ENCODE measurements around the gene SKOR1.

DNA sequence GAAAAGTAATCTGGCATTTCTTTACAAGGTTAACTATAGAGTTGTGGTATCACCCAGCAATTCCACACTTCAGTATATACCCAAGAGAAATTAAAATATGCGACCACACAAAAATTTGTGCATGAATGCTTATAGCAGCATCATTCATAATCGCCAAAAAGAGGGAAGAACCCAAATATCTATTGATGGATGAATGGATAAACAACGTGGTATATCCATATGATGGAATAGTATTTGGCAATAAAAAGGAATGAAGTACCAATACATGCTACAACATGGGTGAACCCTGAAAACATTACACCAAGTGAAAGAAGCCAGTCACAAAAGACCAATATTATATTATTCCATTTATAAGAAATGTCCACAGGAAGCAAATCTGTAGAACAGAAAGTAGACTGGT lies 8.6 kb upstream of the SKOR1 start:
- no peak for TF ChIP-seq TAF1 (IDR thresholded peaks at IDR 0.05; ENCODE audit: borderline replicate concordance, insufficient read depth, low read length)
- TF ChIP-seq, protein P1, sequence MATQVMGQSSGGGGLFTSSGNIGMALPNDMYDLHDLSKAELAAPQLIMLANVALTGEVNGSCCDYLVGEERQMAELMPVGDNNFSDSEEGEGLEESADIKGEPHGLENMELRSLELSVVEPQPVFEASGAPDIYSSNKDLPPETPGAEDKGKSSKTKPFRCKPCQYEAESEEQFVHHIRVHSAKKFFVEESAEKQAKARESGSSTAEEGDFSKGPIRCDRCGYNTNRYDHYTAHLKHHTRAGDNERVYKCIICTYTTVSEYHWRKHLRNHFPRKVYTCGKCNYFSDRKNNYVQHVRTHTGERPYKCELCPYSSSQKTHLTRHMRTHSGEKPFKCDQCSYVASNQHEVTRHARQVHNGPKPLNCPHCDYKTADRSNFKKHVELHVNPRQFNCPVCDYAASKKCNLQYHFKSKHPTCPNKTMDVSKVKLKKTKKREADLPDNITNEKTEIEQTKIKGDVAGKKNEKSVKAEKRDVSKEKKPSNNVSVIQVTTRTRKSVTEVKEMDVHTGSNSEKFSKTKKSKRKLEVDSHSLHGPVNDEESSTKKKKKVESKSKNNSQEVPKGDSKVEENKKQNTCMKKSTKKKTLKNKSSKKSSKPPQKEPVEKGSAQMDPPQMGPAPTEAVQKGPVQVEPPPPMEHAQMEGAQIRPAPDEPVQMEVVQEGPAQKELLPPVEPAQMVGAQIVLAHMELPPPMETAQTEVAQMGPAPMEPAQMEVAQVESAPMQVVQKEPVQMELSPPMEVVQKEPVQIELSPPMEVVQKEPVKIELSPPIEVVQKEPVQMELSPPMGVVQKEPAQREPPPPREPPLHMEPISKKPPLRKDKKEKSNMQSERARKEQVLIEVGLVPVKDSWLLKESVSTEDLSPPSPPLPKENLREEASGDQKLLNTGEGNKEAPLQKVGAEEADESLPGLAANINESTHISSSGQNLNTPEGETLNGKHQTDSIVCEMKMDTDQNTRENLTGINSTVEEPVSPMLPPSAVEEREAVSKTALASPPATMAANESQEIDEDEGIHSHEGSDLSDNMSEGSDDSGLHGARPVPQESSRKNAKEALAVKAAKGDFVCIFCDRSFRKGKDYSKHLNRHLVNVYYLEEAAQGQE (IDR thresholded peaks at IDR 0.05; ENCODE audit: insufficient read depth in 1 of 2, low read depth in 2 of 2, low read length in 2 of 2) = no peak
- TF ChIP-seq POLR2AphosphoS5 (IDR thresholded peaks at IDR 0.05; ENCODE audit: low read depth, low read length) = no peak

Data from PFSK-1 (cell line).